ENCODE results near the gene GPR42. TPM values are rescaled to one million over a fixed set of nuclear protein-coding genes. Genes with fewer than 3 reads are reported as not detected.

GPR42 gene
- total RNA-seq, 2 experiments from 2014 or later: 0.16 TPM; not detected in 1

DNA sequence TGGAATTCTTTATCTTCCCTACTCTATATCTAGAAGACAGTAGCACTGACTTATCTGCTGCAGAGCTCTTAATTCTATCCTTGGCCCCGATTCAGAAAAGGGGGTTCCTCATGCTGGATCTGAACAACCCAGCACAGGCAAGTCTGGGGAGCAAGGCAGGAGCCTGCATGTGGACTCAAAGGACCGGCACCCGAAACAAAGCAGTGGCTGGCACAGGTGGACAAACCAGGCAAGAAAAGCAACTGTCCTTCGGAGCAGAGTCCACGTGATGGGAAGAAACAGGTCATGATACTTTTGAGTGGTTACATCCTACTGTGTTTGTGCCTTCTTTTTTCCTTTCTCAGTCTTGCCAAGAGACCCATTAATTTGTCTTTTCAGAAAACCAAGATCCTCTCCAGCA is 38.3 kb downstream of the GPR42 start:
- Mint-ChIP-seq H3K36me3 (no peaks in the 10 kb centered on the region), H3K4me1 (peaks cover 3% of the 10 kb centered on the region), H3K27me3 (peaks cover 13% of the 10 kb centered on the region), H3K9me3 (no peaks in the 10 kb centered on the region), H3K27ac (no peak overlapping the region), H3K4me3 (no peak overlapping the region)
- DNase-seq: no peak

- no peak overlapping the region for H3K27ac Mint-ChIP-seq
- no peaks in the 10 kb centered on the region for H3K4me1 Mint-ChIP-seq
- no peak overlapping the region for H3K4me3 Mint-ChIP-seq
- no peaks in the 10 kb centered on the region for H3K9me3 Mint-ChIP-seq
- H3K27me3 Mint-ChIP-seq: peaks cover 21% of the 10 kb centered on the region
- no peak for DNase-seq
- no peaks in the 10 kb centered on the region for H3K36me3 Mint-ChIP-seq
These were observed 39.6 kb downstream of the GPR42 start for GRCh38 chr19:35410487-35410886.

DNA sequence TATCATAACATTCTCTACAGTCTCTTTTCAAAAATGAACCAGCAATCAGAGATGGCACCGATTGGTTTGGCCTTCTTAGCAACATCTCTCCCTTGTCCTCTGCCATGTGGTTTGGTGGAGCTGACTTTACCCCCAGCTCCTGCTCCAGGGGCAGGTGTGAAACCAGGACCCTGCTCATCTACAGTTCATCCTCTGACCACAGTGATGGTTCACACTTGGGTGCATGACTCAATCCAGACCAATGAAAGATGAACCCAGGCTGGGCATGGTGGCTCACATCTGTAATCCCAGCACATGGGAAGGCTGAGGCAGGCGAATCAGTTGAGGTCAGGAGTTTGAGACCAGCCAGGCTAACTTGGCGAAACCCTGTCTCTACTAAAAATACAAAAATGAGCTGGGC is 43.6 kb downstream of the GPR42 start:
- Mint-ChIP-seq H3K27ac (no peak overlapping the region), H3K4me1 (no peaks in the 10 kb centered on the region), H3K27me3 (peaks cover 31% of the 10 kb centered on the region), H3K4me3 (no peak overlapping the region), H3K9me3 (no peaks in the 10 kb centered on the region), H3K36me3 (no peaks in the 10 kb centered on the region)
- DNase-seq: no peak

- no peak overlapping the region for H3K4me3 Mint-ChIP-seq
- no peak for DNase-seq
These were observed 45.5 kb downstream of the GPR42 start for GRCh38 chr19:35416331-35416730.

DNA sequence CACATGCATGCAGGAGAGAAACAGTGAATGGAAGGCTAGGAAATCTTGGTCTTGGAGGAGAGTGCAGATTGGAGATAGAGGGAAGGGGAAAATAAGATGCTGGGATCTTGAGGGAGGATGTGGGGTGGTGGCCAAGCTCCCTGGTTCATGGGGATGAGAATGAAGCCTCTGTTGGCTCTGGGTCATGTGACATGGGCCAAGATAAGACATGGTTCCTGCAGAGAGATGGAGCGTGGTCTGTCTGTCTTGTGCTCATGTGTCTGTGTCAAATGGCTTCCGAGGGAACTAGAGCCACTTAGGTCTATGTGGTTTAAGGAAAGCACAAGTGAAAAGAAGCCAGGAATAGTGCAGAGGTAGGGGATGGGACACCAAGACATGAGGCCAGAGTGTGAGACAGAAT is 46.4 kb downstream of the GPR42 start:
- Mint-ChIP-seq H3K27me3 (peaks cover 25% of the 10 kb centered on the region), H3K36me3 (no peaks in the 10 kb centered on the region), H3K27ac (no peak overlapping the region)

More at GRCh38 chr19:35416331-35416730, 45.5 kb downstream of the GPR42 start:
- no peaks in the 10 kb centered on the region for H3K9me3 Mint-ChIP-seq
- H3K27me3 Mint-ChIP-seq: peaks cover 29% of the 10 kb centered on the region
- H3K4me1 Mint-ChIP-seq: no peaks in the 10 kb centered on the region
- H3K27ac Mint-ChIP-seq: no peak overlapping the region
- no peaks in the 10 kb centered on the region for H3K36me3 Mint-ChIP-seq

DNA sequence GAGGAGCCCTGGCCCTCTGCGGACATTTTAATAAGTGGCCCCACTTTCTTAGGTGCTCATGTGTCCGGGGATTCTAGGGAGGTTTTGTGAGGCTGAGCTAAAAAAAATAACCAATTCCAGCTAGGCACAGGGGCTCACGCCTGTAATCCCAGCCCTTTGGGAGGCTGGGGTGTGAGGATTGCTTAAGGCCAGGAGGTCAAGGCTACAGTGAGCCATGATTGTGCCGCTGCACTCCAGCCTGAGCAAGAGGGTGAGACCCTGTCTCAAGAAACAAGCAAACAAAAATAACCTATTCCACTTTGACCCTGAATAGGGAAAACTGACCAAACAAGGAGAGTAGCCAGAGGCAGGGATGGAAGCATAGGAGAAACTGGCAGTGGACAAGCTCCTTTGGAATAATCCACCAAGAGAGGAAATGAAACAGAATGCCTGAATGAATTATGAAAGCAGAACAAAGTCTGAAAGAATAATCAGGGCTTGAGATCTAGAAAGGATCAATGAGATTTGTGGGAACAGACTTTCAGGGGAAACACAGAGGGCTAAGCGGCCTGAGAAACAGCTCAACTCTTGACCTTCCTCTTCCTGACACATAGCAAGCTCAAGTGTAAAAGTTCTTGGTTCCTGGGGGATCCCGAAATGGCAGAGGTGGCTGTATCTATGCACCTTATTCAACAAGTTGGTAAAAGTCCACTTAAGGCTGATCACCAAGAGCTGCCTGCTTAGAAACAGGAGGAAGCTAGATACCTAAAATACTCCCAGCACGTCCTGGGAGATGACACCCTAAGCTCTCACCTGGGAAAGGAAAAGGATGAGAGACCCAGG is 47.1 kb downstream of the GPR42 start:
- Mint-ChIP-seq H3K9me3 (no peaks in the 10 kb centered on the region), H3K4me1 (no peaks in the 10 kb centered on the region), H3K27ac (no peak overlapping the region), H3K27me3 (peaks cover 22% of the 10 kb centered on the region), H3K4me3 (no peak overlapping the region), H3K36me3 (no peaks in the 10 kb centered on the region)
- no peak for DNase-seq

More for the DNA sequence above, 46.4 kb downstream of the GPR42 start:
- Mint-ChIP-seq H3K4me1 (no peaks in the 10 kb centered on the region), H3K4me3 (no peak overlapping the region), H3K9me3 (no peaks in the 10 kb centered on the region)
- DNase-seq: no peak

- Mint-ChIP-seq H3K27me3 (peaks cover 19% of the 10 kb centered on the region), H3K27ac (no peak overlapping the region), H3K4me3 (no peak overlapping the region), H3K4me1 (no peaks in the 10 kb centered on the region), H3K9me3 (no peaks in the 10 kb centered on the region), H3K36me3 (no peaks in the 10 kb centered on the region)
- no peak for DNase-seq
These were observed 48.2 kb downstream of the GPR42 start for GRCh38 chr19:35419046-35419445.

DNA sequence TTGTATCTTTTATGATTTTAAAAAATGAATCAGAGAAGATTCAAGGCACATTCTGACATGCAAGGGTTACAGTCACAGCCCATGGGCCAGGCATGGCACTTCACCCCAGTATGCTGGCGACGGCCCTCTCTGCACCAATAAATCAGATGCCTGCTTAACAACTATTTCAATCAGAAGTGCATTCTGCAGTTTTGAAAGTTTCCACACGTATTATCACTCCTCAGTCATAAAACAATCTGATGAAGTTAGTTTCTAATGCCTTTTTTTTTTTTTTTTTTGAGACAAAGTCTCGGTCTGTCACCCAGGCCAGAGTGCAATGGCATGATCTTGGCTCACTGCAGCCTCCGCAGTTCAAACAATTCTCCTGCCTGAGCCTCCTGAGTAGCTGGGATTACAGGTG is 48.9 kb downstream of the GPR42 start:
- no peaks in the 10 kb centered on the region for H3K36me3 Mint-ChIP-seq
- H3K9me3 Mint-ChIP-seq: no peaks in the 10 kb centered on the region
- DNase-seq: no peak
- no peaks in the 10 kb centered on the region for H3K4me1 Mint-ChIP-seq
- H3K27me3 Mint-ChIP-seq: peaks cover 14% of the 10 kb centered on the region
- H3K27ac Mint-ChIP-seq: no peak overlapping the region
- no peak overlapping the region for H3K4me3 Mint-ChIP-seq

DNA sequence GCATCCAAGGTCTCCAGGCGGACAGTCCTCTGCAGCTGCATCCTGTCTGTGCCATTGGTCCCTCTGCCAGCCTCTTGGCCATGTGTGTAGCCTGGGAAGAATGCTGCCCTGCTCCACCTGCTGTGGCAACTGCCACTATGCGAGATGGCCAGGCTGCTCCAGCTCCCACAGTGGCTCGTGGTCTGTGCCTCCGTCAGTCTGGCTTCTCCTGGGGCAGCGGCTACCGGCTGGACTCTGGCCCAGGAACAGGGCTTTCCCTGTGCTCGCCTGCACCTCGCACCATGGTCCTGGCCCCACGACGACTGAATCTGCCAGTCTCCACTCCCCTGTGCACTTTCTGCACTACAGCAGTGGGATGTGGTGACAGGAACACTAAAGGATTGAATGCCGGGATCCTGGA is 50.5 kb downstream of the GPR42 start:
- Mint-ChIP-seq H3K9me3 (no peaks in the 10 kb centered on the region), H3K4me3 (no peak overlapping the region), H3K36me3 (no peaks in the 10 kb centered on the region), H3K27ac (no peak overlapping the region), H3K27me3 (peaks cover 5% of the 10 kb centered on the region), H3K4me1 (no peaks in the 10 kb centered on the region)
- DNase-seq: no peak

Other genes with a start within 250 kb of the GPR42 start
- not detected for gene LGI4, start 236.0 kb upstream of the GPR42 start, total RNA-seq
- gene FXYD1, start 232.2 kb upstream of the GPR42 start, total RNA-seq: 1 to 10 TPM; 1.1 TPM
- under 1 TPM; 0.54 to 0.62 TPM for gene FXYD7, start 227.8 kb upstream of the GPR42 start, total RNA-seq
- 100 to 1,000 TPM; 272 to 275 TPM for gene FXYD5, start 216.3 kb upstream of the GPR42 start, total RNA-seq
- not detected for gene FAM187B, start 142.3 kb upstream of the GPR42 start, total RNA-seq
- gene LSR, start 122.1 kb upstream of the GPR42 start, total RNA-seq: 10 to 100 TPM; 40.6 to 43.9 TPM
- 100 to 1,000 TPM; 105 to 109 TPM for gene USF2, start 102.1 kb upstream of the GPR42 start, total RNA-seq
- gene HAMP, start 88.5 kb upstream of the GPR42 start, total RNA-seq: under 1 TPM; 0.32 to 0.37 TPM
- under 1 TPM; 0.20 to 0.29 TPM for gene MAG, start 78.9 kb upstream of the GPR42 start, total RNA-seq
- 1 to 10 TPM; 3.0 to 3.2 TPM for gene CD22, start 41.9 kb upstream of the GPR42 start, total RNA-seq
- gene FFAR1, start 23.2 kb upstream of the GPR42 start, total RNA-seq: under 1 TPM in 1 of 2 experiments, not detected in 1; 0.08 TPM
- gene FFAR3, start 12.6 kb upstream of the GPR42 start, total RNA-seq: 1 to 10 TPM; 1.2 to 1.3 TPM
- not detected for gene FFAR2, start 77.2 kb downstream of the GPR42 start, total RNA-seq
- not detected for gene KRTDAP, start 119.4 kb downstream of the GPR42 start, total RNA-seq
- gene DMKN, start 142.6 kb downstream of the GPR42 start, total RNA-seq: 1 to 10 TPM; 1.4 to 1.5 TPM
- not detected for gene SBSN, start 157.2 kb downstream of the GPR42 start, total RNA-seq
- gene GAPDHS, start 162.4 kb downstream of the GPR42 start, total RNA-seq: not detected
- 10 to 100 TPM; 74.4 to 81.6 TPM for gene TMEM147, start 174.6 kb downstream of the GPR42 start, total RNA-seq
- not detected for gene ATP4A, start 192.6 kb downstream of the GPR42 start, total RNA-seq
- gene PMIS2, start 215.1 kb downstream of the GPR42 start, total RNA-seq: not detected
- gene HAUS5, start 241.7 kb downstream of the GPR42 start, total RNA-seq: 10 to 100 TPM; 37.9 to 44.6 TPM

Measured in activated naive CD8-positive, alpha-beta T cell treated with anti-CD3 and anti-CD28 coated beads for 36 hours (primary cell).